H1 (cell line): ENCODE data around the gene MRPL41. TPM values are rescaled to one million over a fixed set of nuclear protein-coding genes. Genes with fewer than 3 reads are reported as not detected.
"Not testable (repeated sequence)": the region's sequence is repeated elsewhere in the genome, so short reads cannot be mapped to it uniquely, and the experiment has no call there.

Experiments used
- CTCF ChIA-PET: fragments of 300-600 bp; sonication (Branson Sonifier 250); formaldehyde crosslinking; loops from one replicate; lab custom pipeline; 2021; ENCODE audit not compliant: partially characterized antibody; lab: Charles Lee
- POLR2A ChIA-PET: fragments of 300-600 bp; sonication (Branson Sonifier 250); formaldehyde crosslinking; loops from one replicate; lab custom pipeline; 2021; ENCODE audit warnings: inconsistent platforms; ENCODE audit not compliant: partially characterized antibody; lab: Charles Lee
- DNase-seq, 2 experiments: peaks; one replicate each; pipeline versions ENCODE4 v3.0.0 to v3.0.0-alpha.2; 2010 to 2022; ENCODE audit warnings: low spot score in 2 of 2, low read depth in 1 of 2, mixed read lengths in 1 of 2
- FAIRE-seq: peaks from 2 replicates; lab custom pipeline; 2011; peaks lifted over from hg19 to GRCh38; lab: Jason Lieb, UNC
- H2AFZ ChIP-seq: 2 replicates; pipeline ENCODE4 v1.8.1; 2012; ENCODE audit warnings: low read length, inconsistent platforms
- H2AK5ac ChIP-seq: 2 replicates; pipeline ENCODE4 v1.6.1; 2013; ENCODE audit warnings: low read depth, low read length
- H2BK120ac ChIP-seq: replicated peaks from 2 replicates; pipeline ENCODE3; 2013; ENCODE audit warnings: low read depth, low read length, inconsistent platforms
- H2BK12ac ChIP-seq: 2 replicates; pipeline ENCODE4 v1.6.1; 2013; ENCODE audit warnings: low read depth, low read length
- H2BK15ac ChIP-seq: 2 replicates; pipeline ENCODE4 v1.6.1; 2013; ENCODE audit warnings: low read length
- H2BK20ac ChIP-seq: 2 replicates; pipeline ENCODE4 v1.6.1; 2013; ENCODE audit warnings: low read length
- H2BK5ac ChIP-seq: 2 replicates; pipeline ENCODE4 v1.6.1; 2013; ENCODE audit warnings: low read depth, low read length
- H3K14ac ChIP-seq: 2 replicates; pipeline ENCODE4 v1.6.1; 2013; ENCODE audit warnings: inconsistent platforms; ENCODE audit not compliant: insufficient read length
- H3K18ac ChIP-seq: 2 replicates; pipeline ENCODE4 v1.6.1; 2013; ENCODE audit warnings: low read length; ENCODE audit errors: extremely low read depth
- H3K23ac ChIP-seq: 2 replicates; pipeline ENCODE4 v1.6.1; 2013; ENCODE audit warnings: inconsistent platforms; ENCODE audit not compliant: insufficient read length
- H3K23me2 ChIP-seq: 2 replicates; pipeline ENCODE4 v1.6.1; 2013; ENCODE audit warnings: low read depth, low read length
- H3K27ac ChIP-seq: 2 replicates; pipeline ENCODE4 v1.6.1; 2011; ENCODE audit warnings: low read depth, low read length, inconsistent platforms
- H3K27me3 ChIP-seq, 4 experiments: replicated peaks in 1 of 4; 1 replicate in 1 of 4; 2 replicates in 3 of 4; pipeline versions ENCODE4 v1.6.1 to v1.8.1; 2011 to 2013; ENCODE audit warnings: low read length in 3 of 4, mild to moderate bottlenecking in 3 of 4, inconsistent platforms in 2 of 4, mixed read lengths in 2 of 4, moderate library complexity in 1 of 4; ENCODE audit not compliant: control insufficient read depth in 3 of 4, insufficient read depth in 3 of 4; ENCODE audit errors: extremely low read depth in 1 of 4
- H3K36me3 ChIP-seq, 4 experiments: 2 replicates each; pipeline versions ENCODE4 v1.6.1 to v1.8.1; 2011 to 2013; ENCODE audit warnings: mild to moderate bottlenecking in 4 of 4, low read length in 3 of 4, moderate library complexity in 2 of 4, control low read depth in 1 of 4, inconsistent platforms in 1 of 4; ENCODE audit not compliant: insufficient read depth in 4 of 4, control insufficient read depth in 2 of 4
- H3K4ac ChIP-seq: replicated peaks from 2 replicates; pipeline ENCODE3; 2013; ENCODE audit warnings: low read length, low read depth, mixed read lengths, inconsistent platforms; ENCODE audit not compliant: insufficient read length
- H3K4me1 ChIP-seq, 4 experiments: replicated peaks in 1 of 4; 1 replicate in 1 of 4; 2 replicates in 3 of 4; pipeline versions ENCODE4 v1.6.1 to v1.8.1; 2011 to 2013; ENCODE audit warnings: low read length in 3 of 4, inconsistent platforms in 2 of 4, mixed read lengths in 1 of 4; ENCODE audit not compliant: insufficient read depth in 4 of 4, control insufficient read depth in 3 of 4
- H3K4me2 ChIP-seq, 2 experiments: 2 replicates each; pipeline versions ENCODE4 v1.6.1 to v1.8.1; 2011 to 2013; ENCODE audit warnings: low read depth in 2 of 2, low read length in 2 of 2, control low read depth in 1 of 2, inconsistent platforms in 1 of 2, mild to moderate bottlenecking in 1 of 2; ENCODE audit not compliant: insufficient read depth in 1 of 2
- H3K4me3 ChIP-seq, 4 experiments: fragments of 200-600, 300-600 bp in 1 of 4; sonication (generic), shearing (Covaris generic), sonication (Bioruptor Twin) in 1 of 4; 2 replicates each; pipeline versions ENCODE4 v1.5.1 to v1.8.1; 2011 to 2016; ENCODE audit warnings: low read length in 4 of 4, low read depth in 3 of 4, control low read depth in 2 of 4, inconsistent platforms in 2 of 4, mild to moderate bottlenecking in 2 of 4, mixed read lengths in 1 of 4, moderate library complexity in 1 of 4; ENCODE audit not compliant: insufficient read depth in 2 of 4; ENCODE audit errors: extremely low read depth in 1 of 4
- H3K56ac ChIP-seq: replicated peaks from 2 replicates; pipeline ENCODE3; 2013; ENCODE audit warnings: low read depth, mild to moderate bottlenecking, mixed read lengths, low read length, inconsistent platforms; ENCODE audit not compliant: insufficient read length
- H3K79me1 ChIP-seq: 2 replicates; pipeline ENCODE4 v1.6.1; 2013; ENCODE audit warnings: low read depth, low read length, control low read depth
- H3K79me2 ChIP-seq, 2 experiments: 2 replicates each; pipeline versions ENCODE4 v1.6.1 to v1.8.1; 2012 to 2013; ENCODE audit warnings: low read length in 2 of 2, mild to moderate bottlenecking in 2 of 2, inconsistent platforms in 1 of 2; ENCODE audit not compliant: insufficient read depth in 2 of 2, control insufficient read depth in 1 of 2
- H3K9ac ChIP-seq, 4 experiments: replicated peaks in 1 of 4; 1 replicate in 1 of 4; 2 replicates in 3 of 4; pipeline versions ENCODE4 v1.6.1 to v1.8.1; 2011 to 2013; ENCODE audit warnings: low read depth in 3 of 4, low read length in 3 of 4, control low read depth in 2 of 4, mild to moderate bottlenecking in 2 of 4, moderate library complexity in 2 of 4, inconsistent platforms in 1 of 4; ENCODE audit errors: extremely low read depth in 1 of 4
- H3K9me3 ChIP-seq, 2 experiments: 2 replicates each; pipeline versions ENCODE4 v1.6.1 to v1.8.1; 2012 to 2013; ENCODE audit warnings: mild to moderate bottlenecking in 2 of 2, moderate library complexity in 2 of 2, control low read depth in 1 of 2, inconsistent platforms in 1 of 2, low read depth in 1 of 2, low read length in 1 of 2, mixed read lengths in 1 of 2; ENCODE audit not compliant: insufficient read depth in 2 of 2
- H4K20me1 ChIP-seq, 2 experiments: replicated peaks in 1 of 2; 2 replicates each; pipeline versions ENCODE3 to v1.8.1; 2011 to 2013; ENCODE audit warnings: inconsistent platforms in 2 of 2, low read length in 2 of 2, mild to moderate bottlenecking in 1 of 2; ENCODE audit not compliant: insufficient read depth in 2 of 2, control insufficient read depth in 1 of 2
- H4K5ac ChIP-seq: 2 replicates; pipeline ENCODE4 v1.6.1; 2013; ENCODE audit warnings: low read length, low read depth, mixed read lengths, inconsistent platforms; ENCODE audit not compliant: insufficient read length
- H4K8ac ChIP-seq: 2 replicates; pipeline ENCODE4 v1.8.0; 2013; ENCODE audit warnings: mild to moderate bottlenecking, moderate library complexity, low read length, inconsistent platforms; ENCODE audit not compliant: insufficient read depth; ENCODE audit errors: extremely low read depth
- H4K91ac ChIP-seq: replicated peaks from 2 replicates; pipeline ENCODE3; 2013; ENCODE audit warnings: low read length, mixed read lengths, inconsistent platforms; ENCODE audit not compliant: insufficient read length
- WGBS, 2 experiments: shearing (Covaris generic) in 1 of 2; methylation state at CpG; one replicate each; pipeline versions ENCODE4 v1.1.6 to v1.1.7; 2013 to 2015; ENCODE audit warnings: low lambda C conversion rate in 2 of 2, mixed read lengths in 2 of 2, inconsistent platforms in 1 of 2, low coverage in 1 of 2, missing lambda C conversion rate in 1 of 2; ENCODE audit not compliant: insufficient replicate concordance in 2 of 2, insufficient coverage in 1 of 2, insufficient read length in 1 of 2; ENCODE audit errors: extremely low coverage in 1 of 2, missing lambda C conversion rate in 1 of 2; 5-methylcytosine and 5-hydroxymethylcytosine counted together
- polyA plus RNA-seq, 7 experiments: library from polyadenylated mRNA; depleted of rRNA in 3 of 7; stranded (reverse) in 5 of 7; unstranded in 2 of 7; fragments of >200 nt in 5 of 7; fragments of 200-250 nt in 2 of 7; gene quantifications; 1 replicate in 5 of 7; 2 replicates in 1 of 7; 4 replicates in 1 of 7; pipeline versions ENCODE4 v1.2.1 to v1.2.3, GENCODE V29; 2011 to 2013; ENCODE audit warnings: missing spikeins in 2 of 7, mixed read lengths in 2 of 7
- total RNA-seq: library from RNA; stranded (reverse); fragmentation: NEBNext Ultra II Directional; extraction: Animal tissue kit (Norgen Biotek cat#: 25700); gene quantifications from 2 replicates; pipeline ENCODE4 v1.2.1, GENCODE V29; 2021

The MRPL41 gene
- total and polyA plus RNA-seq, 2 of the 8 experiments (the other 6 are each of a cell fraction or from before 2014, with no cell fraction given) = 47.2 to 58.1 TPM

GRCh38 chr9:137568445-137568844 lies 16.8 kb downstream of the MRPL41 start:
- 86% methylated on average over 4 of the region's 5 CpGs; no CpG with 5 or more reads in 1 of the 2 experiments for WGBS, 2 experiments
- H2BK12ac ChIP-seq, CTCF ChIA-PET, H3K14ac ChIP-seq, H3K56ac ChIP-seq, H2BK5ac ChIP-seq, H3K4me1 ChIP-seq, H2BK120ac ChIP-seq, H2BK15ac ChIP-seq, H2AFZ ChIP-seq, H3K9me3 ChIP-seq, DNase-seq, H3K27ac ChIP-seq, H3K4ac ChIP-seq, H4K20me1 ChIP-seq, H3K4me3 ChIP-seq, H3K9ac ChIP-seq, H3K27me3 ChIP-seq, H4K91ac ChIP-seq, H3K18ac ChIP-seq, H4K5ac ChIP-seq, H3K23ac ChIP-seq, FAIRE-seq, H3K4me2 ChIP-seq, H2AK5ac ChIP-seq, H3K79me1 ChIP-seq, H4K8ac ChIP-seq, H2BK20ac ChIP-seq: not testable (repeated sequence)
- H3K79me2 ChIP-seq = peaks cover 0 to 11% of the 10 kb centered on the region in 2 experiments; a peak in 2 of 4 replicates
- H3K36me3 ChIP-seq = peaks cover 8 to 33% (median 20%) of the 10 kb centered on the region in 4 experiments; a peak in 7 of 8 replicates
- POLR2A ChIA-PET = interaction anchor here (0.9 to 1.1 kb wide), 2 partner anchors 9 to 12 kb away, joined by 3 read pairs; no protein-coding TSS in a partner anchor
- peaks cover 10% of the 10 kb centered on the region; the same call in 1 of the 2 replicates for H3K23me2 ChIP-seq
